Liver (tissue), 3 donors: Measurements from ENCODE around the gene ARHGEF10L.

Experiments
- CTCF ChIP-seq: fragments of 150-350 bp; IDR thresholded peaks from 2 replicates; pipeline ENCODE4 v1.5.1; 2017; ENCODE audit warnings: improper control_type of control experiment, low read depth, low read length; ENCODE audit not compliant: missing input control
- FOXA1 ChIP-seq: IDR thresholded peaks from 2 replicates; pipeline ENCODE4 v1.6.1; 2016; ENCODE audit warnings: antibody characterized with exemption
- GABPA ChIP-seq, 2 donors: IDR thresholded peaks in 1 of 2; conservative IDR thresholded peaks in 1 of 2; 2 replicates each; pipeline ENCODE4 v1.6.1; 2016; ENCODE audit warnings: antibody characterized with exemption in 2 of 2, mild to moderate bottlenecking in 1 of 2, moderate library complexity in 1 of 2
- HNF4G ChIP-seq: IDR thresholded peaks from 2 replicates; pipeline ENCODE4 v1.6.1; 2016; ENCODE audit warnings: antibody characterized with exemption
- MAX ChIP-seq: IDR thresholded peaks from 2 replicates; pipeline ENCODE4 v1.6.1; 2016; ENCODE audit warnings: antibody characterized with exemption
- REST ChIP-seq: IDR thresholded peaks from 2 replicates; pipeline ENCODE4 v1.6.1; 2016; ENCODE audit warnings: antibody characterized with exemption, mild to moderate bottlenecking
- TAF1 ChIP-seq: conservative IDR thresholded peaks from 2 replicates; pipeline ENCODE4 v1.6.1; 2016; ENCODE audit warnings: antibody characterized with exemption, mild to moderate bottlenecking
- YY1 ChIP-seq: IDR thresholded peaks from 2 replicates; pipeline ENCODE4 v1.6.1; 2016; ENCODE audit warnings: antibody characterized with exemption, mild to moderate bottlenecking
- donor health status: healthy.
- donor health status: healthy.

GRCh38 chr1:17529381-17529780 lies 10.1 kb upstream of the ARHGEF10L start:
- TF ChIP-seq CTCF = no peak
- no peak for TF ChIP-seq TAF1
- TF ChIP-seq REST = no peak
- no peak for TF ChIP-seq GABPA (IDR thresholded peaks at IDR 0.05 in 1 of 2, conservative IDR thresholded peaks at IDR 0.05 in 1 of 2)
- no peak for TF ChIP-seq MAX
- TF ChIP-seq HNF4G = no peak
- TF ChIP-seq YY1 = no peak
- TF ChIP-seq FOXA1 = no peak
